PC-9 (cell line): ENCODE results near the gene IFI27L1. TPM values are rescaled to one million over a fixed set of nuclear protein-coding genes. Genes with fewer than 3 reads are reported as not detected.

Experiments
- BruUV-seq: library from RNA; stranded (reverse); fragments of 400-500 nt; replicated peaks from 2 replicates; lab custom pipeline; 2021; lab: Mats Ljungman, UMichigan
- CTCF ChIA-PET: fragments of 300-600 bp; sonication (Branson Sonifier 250); formaldehyde crosslinking; loops from one replicate; lab custom pipeline; 2022; ENCODE audit warnings: antibody characterized with exemption; lab: Charles Lee
- POLR2A ChIA-PET: fragments of 300-600 bp; sonication (Branson Sonifier 250); formaldehyde crosslinking; loops from one replicate; lab custom pipeline; 2022; ENCODE audit warnings: antibody characterized with exemption; ENCODE audit not compliant: unreplicated experiment; lab: Charles Lee
- DNase-seq, 2 experiments: peaks; one replicate each; pipeline versions ENCODE4 v3.0.0 to v3.0.0-alpha.2; 2015 to 2022; ENCODE audit warnings: mixed read lengths in 1 of 2
- H2AFZ ChIP-seq: fragments of 200-600 bp; sonication (generic); 2 replicates; pipeline ENCODE4 v1.8.1; 2017; ENCODE audit warnings: antibody characterized with exemption
- H3F3A ChIP-seq: fragments of 200-600 bp; sonication (generic); 2 replicates; pipeline ENCODE4 v1.8.1; 2017; ENCODE audit warnings: antibody characterized with exemption, mild to moderate bottlenecking, low read depth; ENCODE audit not compliant: insufficient read depth
- H3K27ac ChIP-seq: fragments of 200-600 bp; sonication (generic); 2 replicates; pipeline ENCODE4 v1.6.1; 2016; ENCODE audit warnings: mixed run types
- H3K27me3 ChIP-seq: fragments of 200-600 bp; sonication (generic); 2 replicates; pipeline ENCODE4 v1.6.1; 2016; ENCODE audit warnings: low read depth, mixed run types; ENCODE audit not compliant: insufficient read depth
- H3K36me3 ChIP-seq: fragments of 200-600 bp; sonication (generic); 2 replicates; pipeline ENCODE4 v1.6.1; 2016; ENCODE audit warnings: low read depth, mixed run types
- H3K4me1 ChIP-seq: fragments of 200-600 bp; sonication (generic); replicated peaks from 2 replicates; pipeline ENCODE4 v1.6.1; 2016; ENCODE audit warnings: mixed run types; ENCODE audit not compliant: insufficient read depth
- H3K4me2 ChIP-seq: fragments of 200-600 bp; sonication (generic); 2 replicates; pipeline ENCODE4 v1.6.1; 2017; ENCODE audit warnings: mixed run types
- H3K4me3 ChIP-seq: fragments of 200-600 bp; sonication (generic); 2 replicates; pipeline ENCODE4 v1.6.1; 2016; ENCODE audit warnings: mixed run types
- H3K79me2 ChIP-seq: fragments of 200-600 bp; sonication (generic); 2 replicates; pipeline ENCODE4 v1.6.1; 2017; ENCODE audit warnings: low read depth, mixed run types
- H3K9me2 ChIP-seq: fragments of 200-600 bp; sonication (generic); 2 replicates; pipeline ENCODE4 v1.8.1; 2017; ENCODE audit warnings: mild to moderate bottlenecking; ENCODE audit not compliant: insufficient read depth
- H3K9me3 ChIP-seq: fragments of 200-600 bp; sonication (generic); 2 replicates; pipeline ENCODE4 v1.8.1; 2016; ENCODE audit warnings: low read depth; ENCODE audit not compliant: insufficient read depth
- H4K20me1 ChIP-seq: fragments of 200-600 bp; sonication (generic); 2 replicates; pipeline ENCODE4 v1.8.1; 2017; ENCODE audit not compliant: insufficient read depth
- CTCF ChIP-seq: fragments of 200-600 bp; sonication (generic); conservative IDR thresholded peaks from 2 replicates; pipeline ENCODE4 v1.6.1; 2017; ENCODE audit warnings: mixed run types, antibody characterized with exemption, mild to moderate bottlenecking, moderate library complexity
- EZH2 ChIP-seq: fragments of 200-600 bp; sonication (generic); IDR thresholded peaks from 2 replicates; pipeline ENCODE4 v1.8.0; 2017; ENCODE audit warnings: antibody characterized with exemption, low read depth
- intact Hi-C: fragments of 100-400 bp; cut with micrococcal nuclease; formaldehyde crosslinking; loops from one replicate; pipeline ENCODE4 v1.10.0; 2022; ENCODE audit not compliant: unreplicated experiment
- total RNA-seq: library from RNA; stranded (reverse); gene quantifications from 2 replicates; pipeline ENCODE4 v1.2.3, GENCODE V29; 2021

IFI27L1 gene
- total RNA-seq, 1 experiment from 2014 or later: 9.7 TPM

GRCh38 chr14:94144765-94145164 lies 63.7 kb downstream of the IFI27L1 start:
- TF ChIP-seq CTCF (no peak), EZH2 (no peak)
- no peaks in the 10 kb centered on the region for H3K79me2 ChIP-seq
- no peaks in the 10 kb centered on the region for H3K9me2 ChIP-seq
- H3K4me1 ChIP-seq: no peaks in the 10 kb centered on the region
- H3K27ac ChIP-seq: no peak overlapping the region
- H4K20me1 ChIP-seq: no peaks in the 10 kb centered on the region
- no peaks in the 10 kb centered on the region for H3F3A ChIP-seq
- no peaks in the 10 kb centered on the region for H3K9me3 ChIP-seq
- H3K4me3 ChIP-seq: no peak overlapping the region
- no peaks in the 10 kb centered on the region for H3K36me3 ChIP-seq
- H3K4me2 ChIP-seq: no peak overlapping the region
- no TSS peak for BruUV-seq
- ChIA-PET POLR2A (no interaction called here), CTCF (no interaction called here)
- no peak overlapping the region for H2AFZ ChIP-seq
- 0 out of 2 replicates have a peak, but pooled peaks cover 2% of the 10 kb centered on the region for H3K27me3 ChIP-seq
- no peak for DNase-seq
- intact Hi-C loops: no loop called here

GRCh38 chr14:94145902-94146527 lies 64.9 kb downstream of the IFI27L1 start:
- BruUV-seq: no TSS peak
- H3F3A ChIP-seq: no peaks in the 10 kb centered on the region
- H3K4me1 ChIP-seq: no peaks in the 10 kb centered on the region
- H3K9me3 ChIP-seq: no peaks in the 10 kb centered on the region
- H2AFZ ChIP-seq: no peak overlapping the region
- CTCF ChIA-PET: no interaction called here
- H3K79me2 ChIP-seq: no peaks in the 10 kb centered on the region
- H3K27ac ChIP-seq: no peak overlapping the region
- TF ChIP-seq EZH2: no peak
- TF ChIP-seq CTCF: no peak
- no peak for DNase-seq
- no peak overlapping the region for H3K4me3 ChIP-seq
- no peaks in the 10 kb centered on the region for H3K36me3 ChIP-seq
- H3K27me3 ChIP-seq: peaks cover 5% of the 10 kb centered on the region; the same call in 1 of the 2 replicates
- POLR2A ChIA-PET: no interaction called here
- intact Hi-C loops: no loop called here
- no peaks in the 10 kb centered on the region for H3K9me2 ChIP-seq
- no peak overlapping the region for H3K4me2 ChIP-seq
- H4K20me1 ChIP-seq: no peaks in the 10 kb centered on the region

Other genes starting within 250 kb of the IFI27L1 start
- gene FAM181A, start 154.0 kb upstream of the IFI27L1 start, total RNA-seq: not detected in 2 replicates
- not detected in 2 replicates for gene ASB2, start 104.7 kb upstream of the IFI27L1 start, total RNA-seq
- not detected in 2 replicates for gene CCDC197, start 84.0 kb upstream of the IFI27L1 start, total RNA-seq
- 0.43 and 0.55 TPM in 2 replicates for gene OTUB2, start 55.0 kb upstream of the IFI27L1 start, total RNA-seq
- gene DDX24, start 108 bp upstream of the IFI27L1 start, total RNA-seq: 25.6 and 40.4 TPM in 2 replicates
- 0.83 and 1.1 TPM in 2 replicates for gene IFI27, start 29.4 kb downstream of the IFI27L1 start, total RNA-seq
- 5.4 and 5.6 TPM in 2 replicates for gene IFI27L2, start 48.3 kb downstream of the IFI27L1 start, total RNA-seq
- gene PPP4R4, start 93.0 kb downstream of the IFI27L1 start, total RNA-seq: not detected in 2 replicates
- not detected in 2 replicates for gene SERPINA10, start 212.0 kb downstream of the IFI27L1 start, total RNA-seq
- gene SERPINA6, start 242.0 kb downstream of the IFI27L1 start, total RNA-seq: not detected in 2 replicates